Ureter (tissue), 1 donor: ENCODE results near the gene CNTN5. TPM values are rescaled to one million over a fixed set of nuclear protein-coding genes. Genes with fewer than 3 reads are reported as not detected.

Experiments
- DNase-seq: peaks from one replicate; pipeline ENCODE4 v3.0.0-alpha.2; 2020; ENCODE audit warnings: low spot score
- total RNA-seq: library from RNA; stranded (reverse); gene quantifications from one replicate; pipeline ENCODE4 v1.2.4, GENCODE V29; 2023
- donor health status: DM: yes; HTN: yes; CAD: no.

Gene CNTN5
- total RNA-seq, 1 donor from 2014 or later, result 1.2 TPM

DNA sequence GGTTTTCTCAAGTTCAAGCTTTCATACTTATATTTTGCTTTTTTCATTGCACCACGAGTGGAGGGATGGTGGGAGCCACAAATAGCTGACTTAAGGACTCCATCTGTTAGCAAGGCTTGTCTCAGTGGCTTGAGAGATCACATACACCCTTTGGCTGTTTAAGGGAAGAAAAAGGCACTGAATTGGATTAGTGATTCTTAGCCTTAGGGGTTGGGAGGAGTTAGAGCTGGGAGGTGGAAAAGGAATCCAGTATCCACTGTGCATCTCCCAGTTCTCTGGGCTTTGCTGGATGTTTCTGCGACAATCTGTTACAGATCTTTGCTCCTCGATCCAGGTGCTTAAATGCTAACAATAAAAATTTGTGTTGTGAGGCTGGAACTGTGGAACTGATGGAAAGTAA, 593.6 kb downstream of the CNTN5 start:
- no peak for DNase-seq

DNA sequence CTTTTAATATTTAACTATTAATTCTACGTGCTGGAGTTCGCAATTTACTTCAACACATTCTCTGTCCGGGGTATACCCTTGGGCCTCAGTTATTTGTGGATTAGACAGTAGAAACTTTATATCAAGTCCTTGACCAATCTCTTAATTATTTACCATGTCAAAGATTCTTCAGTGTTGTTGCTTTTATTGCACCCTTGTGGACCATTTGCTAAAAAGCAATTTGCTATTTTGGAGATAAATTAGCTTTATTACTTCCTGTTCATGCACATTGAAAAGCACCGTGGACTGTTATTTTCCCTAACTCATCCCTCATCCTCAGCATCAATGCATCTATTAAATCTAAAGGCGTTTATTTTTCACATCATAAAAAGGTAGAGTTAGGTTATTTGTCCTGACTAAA, 609.9 kb downstream of the CNTN5 start:
- no peak for DNase-seq

DNA sequence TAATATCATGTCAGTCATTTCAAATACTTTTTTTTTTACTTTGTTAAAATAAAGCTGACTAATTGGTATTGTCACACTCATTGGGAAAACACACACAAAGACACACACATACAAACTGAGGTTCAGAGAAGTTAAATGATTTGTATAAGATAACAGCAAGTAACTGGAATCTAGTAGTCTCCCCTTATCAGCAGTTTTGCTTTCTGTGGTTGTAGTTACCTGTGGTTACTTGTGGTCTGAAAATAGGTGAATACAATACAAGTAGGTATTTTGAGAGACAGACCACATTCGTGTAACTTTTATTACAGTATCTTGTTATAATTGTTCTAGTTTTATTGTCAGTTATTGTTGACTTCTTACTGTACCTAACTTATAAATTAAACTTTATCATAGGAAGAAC, 610.9 kb downstream of the CNTN5 start:
- no peak for DNase-seq

DNA sequence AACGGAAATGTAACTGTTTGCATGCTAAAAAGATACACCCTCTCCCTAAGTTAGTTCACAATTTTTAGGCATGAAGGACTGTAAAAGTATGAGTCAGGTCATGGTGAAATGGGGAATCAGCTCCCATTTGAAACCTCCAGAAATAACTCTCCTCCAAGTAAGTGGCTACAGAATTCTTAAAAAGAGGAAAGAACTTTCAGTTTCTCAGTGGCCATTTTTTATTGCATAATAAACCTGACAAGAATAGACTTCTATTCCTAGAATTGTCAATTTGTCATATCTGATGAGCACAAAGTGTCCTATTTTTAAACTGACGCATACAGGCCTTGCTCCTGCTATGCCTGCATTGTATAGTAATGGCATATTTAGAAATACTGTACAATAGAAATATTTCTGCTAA, 612.2 kb downstream of the CNTN5 start:
- no peak for DNase-seq

DNA sequence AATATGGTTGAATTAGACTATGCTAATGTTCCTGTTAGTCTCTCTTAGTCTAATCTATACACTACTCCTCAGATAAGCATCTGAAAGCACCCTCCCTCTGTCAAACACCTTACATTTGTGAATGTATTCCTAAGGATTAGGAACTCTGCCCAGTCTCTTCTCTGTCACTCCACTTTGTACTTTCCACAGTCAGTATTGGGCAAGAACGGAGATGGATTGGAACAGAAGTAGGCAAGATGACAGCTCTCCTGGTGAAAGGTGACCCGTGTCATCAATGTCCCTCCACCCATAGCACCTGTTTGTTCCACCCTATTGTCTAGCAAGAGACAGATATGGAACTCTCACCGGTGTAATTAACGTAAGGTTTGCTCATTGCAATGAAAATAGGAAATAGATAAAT, 613.8 kb downstream of the CNTN5 start:
- no peak for DNase-seq

DNA sequence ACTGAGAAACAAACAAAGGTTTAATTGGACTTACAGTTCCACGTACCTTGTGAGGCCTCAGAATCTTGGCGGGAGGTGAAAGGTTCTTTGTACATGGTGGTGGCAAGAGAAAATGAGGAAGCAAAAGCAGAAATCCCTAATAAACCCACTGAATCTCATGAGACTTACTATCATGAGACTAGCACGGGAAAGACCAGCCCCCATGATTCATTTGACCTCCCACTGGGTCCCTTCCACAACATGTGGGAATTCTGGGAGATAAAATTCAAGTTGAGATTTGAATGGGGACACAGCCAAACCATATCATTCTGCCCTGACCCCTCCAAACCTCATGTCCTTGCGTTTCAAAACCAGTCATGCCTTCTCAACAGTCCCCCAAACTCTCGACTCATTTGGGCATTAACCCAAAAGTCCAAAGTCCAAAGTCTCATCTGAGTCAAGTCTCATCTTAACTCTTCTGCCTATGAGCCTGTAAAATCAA, 617.4 kb downstream of the CNTN5 start:
- DNase-seq, result no peak

DNA sequence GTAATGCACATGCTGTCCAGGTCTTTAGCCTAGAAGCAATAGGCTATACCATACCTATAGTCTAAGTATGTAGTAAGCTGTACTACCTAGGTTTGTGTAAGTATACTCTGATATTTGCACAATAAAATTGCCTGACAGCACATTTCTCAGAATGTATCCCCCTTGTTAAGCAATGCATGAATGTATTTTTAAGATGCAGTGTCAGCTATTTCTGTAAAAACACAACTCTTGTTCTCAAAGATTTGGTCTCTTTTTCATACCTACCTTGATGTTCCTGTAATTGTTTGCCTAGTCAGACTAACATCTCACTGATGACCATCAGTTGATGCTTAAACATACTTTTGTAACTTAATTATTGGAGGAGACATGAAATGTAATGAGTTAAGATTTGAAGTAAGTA, 619.9 kb downstream of the CNTN5 start:
- DNase-seq, result no peak

DNA sequence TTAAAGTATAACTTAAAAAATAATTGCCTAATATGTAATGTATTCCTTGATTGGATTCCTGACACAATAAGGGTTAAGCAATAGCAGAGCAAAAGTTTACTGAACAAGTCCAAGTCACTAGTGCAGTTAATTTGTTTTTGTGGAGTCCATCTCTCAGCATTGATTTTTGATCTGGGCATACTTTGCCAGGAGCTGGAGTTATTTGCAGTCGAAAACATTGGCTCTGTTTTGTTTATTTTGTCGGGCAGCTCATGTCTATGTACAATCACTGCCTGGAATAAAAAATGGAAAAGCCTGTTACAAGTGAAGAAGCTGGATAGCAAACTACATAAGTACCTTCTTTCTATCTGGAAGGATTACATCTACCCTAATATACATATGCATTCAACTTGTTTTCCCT, 625.2 kb downstream of the CNTN5 start:
- DNase-seq, result no peak

DNA sequence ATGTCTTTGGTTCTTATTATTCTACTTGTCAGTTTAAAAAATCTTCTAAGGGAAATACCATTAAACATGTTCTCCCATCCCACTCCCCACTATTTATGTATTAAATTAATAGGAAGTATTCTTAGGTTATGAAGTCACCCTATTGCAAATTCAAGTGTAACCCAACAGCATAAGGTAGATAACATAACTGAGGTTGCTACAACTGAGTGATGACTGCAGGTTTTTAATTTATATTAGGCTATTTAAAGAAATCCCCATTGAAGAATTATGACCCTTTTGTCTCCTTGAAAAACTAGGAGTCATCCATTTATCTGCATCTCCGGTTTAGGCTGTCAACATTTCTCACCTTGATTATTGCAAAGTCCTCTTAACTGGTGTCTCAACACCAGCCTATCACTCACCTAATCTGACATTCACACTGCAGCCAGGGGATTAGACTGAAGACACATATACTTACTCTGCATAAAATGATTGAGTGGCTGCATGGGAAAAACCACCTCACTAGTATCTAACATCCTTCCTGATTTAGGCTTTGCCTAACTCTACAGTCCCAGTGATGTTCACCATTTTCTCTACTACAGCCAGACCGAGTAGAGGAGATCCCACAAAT, 649.4 kb downstream of the CNTN5 start:
- no peak for DNase-seq

DNA sequence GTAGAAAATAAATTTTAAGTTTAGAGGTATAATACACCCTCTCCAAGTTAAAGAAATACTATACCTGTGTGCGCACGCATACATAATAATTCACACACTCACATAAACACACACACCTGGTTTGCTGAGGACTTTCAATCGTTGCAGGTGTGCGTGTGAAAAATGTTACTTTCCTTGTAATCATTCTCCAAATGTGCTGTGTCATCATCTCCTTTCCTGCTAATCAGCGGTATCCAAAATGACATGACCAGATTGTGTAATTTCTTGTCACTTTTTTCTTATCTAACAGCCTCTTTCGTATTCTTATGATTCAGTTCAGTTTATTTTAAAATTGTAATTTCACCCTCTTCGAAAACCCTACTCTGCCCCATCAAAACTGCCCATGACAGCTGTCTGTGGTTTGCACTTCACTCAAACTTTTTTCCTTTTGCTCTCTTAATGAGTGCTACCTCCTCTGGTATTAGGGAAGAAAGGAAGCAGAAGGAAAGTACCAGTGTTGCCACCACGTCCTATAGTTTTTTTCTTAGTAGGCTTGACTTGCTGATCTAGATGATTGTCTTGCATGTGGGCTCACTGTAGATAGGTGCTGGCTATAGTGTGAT, 651.2 kb downstream of the CNTN5 start:
- DNase-seq, result no peak

DNA sequence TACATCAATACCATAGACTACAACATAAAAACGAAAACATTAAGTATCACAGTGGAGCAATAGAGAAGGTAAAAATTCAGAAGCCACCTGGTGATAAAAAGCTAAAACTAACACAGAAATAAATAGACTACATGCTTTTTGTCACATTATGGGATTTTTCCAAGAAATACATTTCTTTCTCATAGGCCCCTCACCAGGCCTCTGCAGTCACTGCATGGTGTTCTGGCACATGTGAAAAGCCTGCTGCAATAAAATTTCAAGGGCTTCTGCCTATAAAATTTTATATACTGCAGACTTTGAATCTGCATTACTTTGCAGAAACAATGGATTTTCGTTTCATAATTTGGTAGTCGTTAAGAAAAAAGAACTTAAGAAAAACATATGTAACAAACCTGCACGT, 655.5 kb downstream of the CNTN5 start:
- no peak for DNase-seq

DNA sequence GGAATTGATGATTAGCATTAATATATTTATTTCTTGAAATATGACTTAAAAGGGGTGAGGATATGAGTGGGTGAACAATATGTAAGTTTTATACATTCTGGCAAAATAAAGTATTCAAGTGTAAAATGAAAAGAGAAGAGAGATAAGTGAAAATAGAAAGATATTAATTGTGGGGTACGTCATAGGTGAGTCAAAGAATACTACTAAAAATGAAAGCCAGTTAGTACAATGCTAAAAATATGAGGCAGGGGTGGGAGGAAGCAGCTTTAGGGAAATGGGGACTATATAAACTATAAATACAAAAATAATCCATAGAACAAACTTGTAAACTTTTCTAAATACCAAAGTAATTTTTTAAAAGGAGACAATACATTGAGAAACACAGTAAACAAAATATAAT, 661.4 kb downstream of the CNTN5 start:
- no peak for DNase-seq

DNA sequence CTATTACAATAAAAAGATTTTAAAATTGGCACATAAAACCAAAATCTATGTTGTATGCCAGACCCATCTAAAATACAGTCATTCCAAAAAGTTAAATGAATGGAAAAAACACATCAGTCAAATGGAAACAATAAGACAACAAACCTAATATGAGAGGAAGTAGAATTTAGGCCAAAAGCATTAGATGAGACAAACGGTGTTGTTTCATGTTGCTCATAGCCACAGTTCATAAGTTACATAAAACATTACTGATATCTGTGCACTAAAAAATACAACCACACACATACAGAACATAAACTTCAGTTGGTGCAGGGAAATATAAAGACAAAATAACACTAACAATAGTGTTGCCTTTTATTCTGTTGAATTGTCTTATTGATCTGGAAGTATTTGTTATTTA, 661.9 kb downstream of the CNTN5 start:
- DNase-seq, result no peak

DNA sequence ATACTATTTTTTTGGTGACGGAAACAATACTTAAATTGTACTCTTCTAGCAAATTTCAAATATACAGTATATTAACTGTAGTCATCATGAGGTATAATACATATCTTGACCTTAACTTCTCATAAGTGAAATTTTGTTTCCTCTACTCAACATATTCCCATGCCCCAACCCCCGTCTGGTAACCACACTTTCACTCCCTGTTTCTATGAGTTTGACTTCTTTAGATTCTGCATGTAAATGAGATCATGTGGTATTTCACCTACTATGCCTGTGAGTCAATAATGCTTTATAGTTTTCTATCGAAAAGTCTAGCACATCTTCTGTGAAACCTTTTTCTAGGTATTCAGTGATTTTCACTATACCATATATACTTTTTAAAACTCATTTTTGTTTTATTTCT, 663.2 kb downstream of the CNTN5 start:
- no peak for DNase-seq

DNA sequence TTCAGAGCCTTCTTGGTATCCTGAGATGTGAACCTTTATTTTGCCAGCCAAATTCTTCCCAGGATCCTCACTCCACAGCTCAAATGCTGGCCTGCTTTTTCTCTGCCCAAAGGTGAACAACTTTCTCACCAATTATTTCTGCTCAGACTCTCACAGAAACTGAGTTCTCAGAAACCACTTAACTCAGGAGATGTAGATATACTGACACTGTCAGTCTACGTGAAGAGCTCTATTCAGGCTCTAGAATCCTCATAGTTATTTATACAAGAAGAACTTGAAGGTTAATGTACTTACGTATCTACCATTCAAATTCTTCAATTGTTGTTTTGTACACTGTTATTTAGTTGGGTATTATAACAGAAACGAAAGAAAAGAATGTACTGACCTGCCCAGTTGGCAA, 666.1 kb downstream of the CNTN5 start:
- no peak for DNase-seq

DNA sequence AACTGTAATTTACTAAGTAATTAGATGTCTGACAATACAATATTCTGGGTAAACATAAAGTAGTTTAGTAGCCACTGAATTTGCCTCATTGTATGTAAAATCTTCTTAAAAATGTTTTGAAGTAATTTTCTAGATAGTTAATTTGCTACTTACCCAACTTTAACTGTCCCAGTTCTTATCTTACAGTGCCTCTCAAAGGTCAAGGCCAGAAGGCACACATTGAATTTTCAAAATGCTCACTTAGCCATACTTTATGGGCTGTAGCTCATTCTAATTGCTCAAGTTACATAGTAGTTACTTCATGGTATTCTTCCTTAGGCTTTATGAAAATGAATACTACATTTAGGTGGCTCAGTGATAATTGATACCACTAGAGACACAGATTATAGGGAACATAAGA, 666.6 kb downstream of the CNTN5 start:
- no peak for DNase-seq

DNA sequence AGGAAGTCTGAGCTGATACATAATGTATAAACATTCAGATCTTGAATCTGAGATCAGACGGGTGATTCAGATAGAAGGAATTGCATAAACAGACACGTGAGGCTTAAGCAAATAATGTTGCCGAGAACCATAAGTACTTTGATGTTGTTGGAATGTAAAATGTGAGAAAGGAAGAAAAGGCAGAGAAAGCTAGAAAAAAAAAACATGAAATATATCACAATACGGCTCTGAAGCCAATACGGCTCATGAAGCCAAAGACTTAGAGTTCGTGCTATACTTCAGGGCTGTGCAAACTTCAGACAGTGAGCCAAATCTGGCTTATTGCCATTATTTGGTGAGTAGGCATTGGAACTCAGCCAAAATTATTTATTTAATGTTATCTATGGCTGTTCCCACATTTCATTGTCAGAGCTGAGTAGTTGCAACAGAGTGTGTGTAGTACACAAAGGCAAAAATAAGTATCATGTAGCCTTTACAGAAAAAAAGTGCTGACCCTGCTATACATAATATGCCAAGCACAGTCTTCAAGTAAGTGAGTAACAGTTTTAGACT, 673.3 kb downstream of the CNTN5 start:
- DNase-seq, result no peak

DNA sequence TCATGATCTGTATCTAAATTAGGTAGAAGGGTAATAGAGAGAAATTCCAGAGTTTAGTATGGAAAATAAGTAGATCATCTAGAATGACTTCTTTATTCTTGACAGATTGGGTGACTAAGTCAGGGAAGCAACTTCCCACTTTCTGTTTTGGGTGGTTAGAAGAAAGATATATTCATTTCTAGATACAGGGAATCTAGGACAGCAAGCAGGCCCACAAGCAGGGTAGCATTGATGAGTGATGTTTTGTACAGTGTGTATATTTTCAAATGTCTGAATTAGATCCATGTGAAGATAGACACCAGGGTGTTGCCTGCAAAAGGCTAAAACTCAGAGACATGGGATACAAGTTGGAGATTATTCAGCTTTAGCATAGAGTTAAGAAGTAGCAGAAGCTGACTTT, 674.4 kb downstream of the CNTN5 start:
- DNase-seq, result no peak

DNA sequence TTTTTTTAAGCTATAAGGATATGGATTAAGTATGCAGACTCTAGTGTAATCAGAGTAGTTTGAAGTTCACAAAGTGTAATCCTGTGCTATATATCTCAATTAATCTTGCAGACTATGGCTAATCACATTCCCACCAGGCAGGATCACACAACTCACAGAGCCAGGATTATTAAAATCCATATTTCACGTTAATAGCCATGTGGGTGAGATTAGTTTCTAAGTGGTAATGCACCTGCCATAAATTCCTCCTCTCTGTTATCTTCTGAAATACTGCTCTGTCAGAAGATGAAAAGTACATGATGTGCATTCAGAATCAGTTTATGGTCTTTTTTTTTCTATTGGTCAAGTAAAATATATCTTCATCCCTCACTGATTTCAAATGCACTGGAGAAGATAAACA, 686.1 kb downstream of the CNTN5 start:
- DNase-seq, result no peak

DNA sequence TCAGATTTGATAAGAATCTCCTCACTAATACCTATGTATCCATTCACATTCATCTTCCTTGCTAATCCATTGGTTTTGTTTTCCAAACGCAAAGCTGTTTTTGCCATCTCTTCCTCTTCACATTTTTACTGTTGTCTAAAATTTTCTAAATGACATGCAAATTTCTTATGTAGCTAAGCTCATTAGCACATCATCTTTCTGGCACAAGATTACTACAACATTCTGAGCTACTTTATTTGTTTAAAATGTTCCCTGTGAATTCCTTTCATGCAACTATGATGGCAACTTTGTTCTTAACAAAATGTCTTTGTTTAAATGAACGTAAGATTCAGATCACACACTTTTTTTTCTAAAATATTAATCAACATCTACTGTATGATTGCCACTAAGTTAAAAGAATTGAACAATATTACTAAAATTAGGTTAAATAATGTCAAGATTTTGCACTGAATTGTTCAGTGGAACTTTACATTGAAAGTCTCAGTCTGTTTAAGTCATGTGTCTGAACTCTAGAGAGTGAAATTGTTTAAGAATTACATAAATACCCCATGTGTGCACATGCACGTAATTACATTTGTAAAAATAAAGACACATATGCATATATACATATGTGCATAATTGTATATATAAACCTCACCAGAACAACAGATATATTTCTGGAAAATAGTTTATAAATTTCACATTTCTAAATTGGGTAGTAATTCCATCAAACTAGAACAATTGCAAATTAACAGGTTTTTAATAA, 688.4 kb downstream of the CNTN5 start:
- no peak for DNase-seq

DNA sequence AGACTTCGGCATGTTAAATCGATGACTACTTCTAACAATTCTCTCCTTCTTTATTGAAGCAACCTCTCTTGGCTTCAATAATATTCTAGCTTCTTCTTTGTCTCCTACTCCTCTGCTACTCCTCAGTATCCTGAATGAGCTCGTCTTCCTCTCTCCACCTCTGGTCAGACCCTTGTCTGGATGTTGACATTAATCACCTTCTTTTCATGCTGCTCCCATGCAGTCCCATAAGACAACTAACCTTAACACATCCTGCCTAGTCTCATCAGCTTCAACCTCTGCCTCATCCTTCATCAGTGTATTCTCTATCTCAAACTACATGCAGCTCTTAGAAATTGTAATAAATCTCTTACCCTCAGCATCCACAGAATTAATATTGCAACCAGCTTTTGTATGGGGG, 695.6 kb downstream of the CNTN5 start:
- DNase-seq, result no peak

DNA sequence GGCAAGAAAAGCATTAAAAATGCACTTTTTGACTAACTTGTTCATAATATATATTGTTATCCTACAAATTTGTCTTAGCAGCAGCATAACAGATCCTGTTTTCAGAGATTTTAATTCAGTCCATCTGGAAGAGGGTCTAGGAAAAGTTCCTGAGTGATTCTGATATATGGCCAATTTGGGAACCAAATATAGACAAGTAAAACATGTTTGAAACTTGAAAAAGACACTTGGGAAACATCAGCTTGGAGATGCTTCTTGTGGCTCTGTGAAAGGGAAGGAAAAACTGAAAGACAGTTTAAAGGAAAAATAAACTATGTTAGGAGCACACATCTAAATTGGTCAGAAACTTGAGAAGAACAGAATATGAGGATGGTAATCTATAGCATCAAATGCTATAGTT, 697.5 kb downstream of the CNTN5 start:
- DNase-seq, result no peak

DNA sequence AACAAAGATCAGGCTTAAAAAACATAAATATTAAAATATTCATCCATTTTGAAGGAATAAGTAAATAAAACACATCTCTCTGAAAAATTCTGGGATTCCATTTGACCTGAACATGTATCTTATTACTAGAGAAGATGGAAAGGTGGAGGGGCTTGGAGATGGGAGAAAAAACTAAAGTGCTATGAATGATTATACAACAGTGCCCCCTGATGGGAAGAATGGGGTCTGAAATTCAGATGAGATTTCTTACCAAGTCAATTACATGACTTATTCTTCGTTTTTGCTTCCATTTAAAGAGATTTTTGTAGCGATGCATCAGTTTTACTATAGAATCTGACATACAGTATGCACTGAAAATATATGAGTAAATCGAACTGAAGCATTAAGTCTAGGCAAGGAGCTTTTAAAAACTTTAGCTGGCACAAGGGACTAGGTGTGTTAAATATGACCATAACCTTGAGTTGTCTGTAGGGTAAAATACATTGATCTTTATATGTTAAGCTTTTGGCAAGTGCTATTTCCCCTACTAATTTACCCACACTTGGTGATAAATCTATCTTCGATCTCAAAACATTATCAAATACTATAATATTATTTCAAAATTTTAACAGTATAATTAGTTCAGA, 718.8 kb downstream of the CNTN5 start:
- no peak for DNase-seq
